Measurements from ENCODE around the gene SSH3.

SSH3 gene

DNA sequence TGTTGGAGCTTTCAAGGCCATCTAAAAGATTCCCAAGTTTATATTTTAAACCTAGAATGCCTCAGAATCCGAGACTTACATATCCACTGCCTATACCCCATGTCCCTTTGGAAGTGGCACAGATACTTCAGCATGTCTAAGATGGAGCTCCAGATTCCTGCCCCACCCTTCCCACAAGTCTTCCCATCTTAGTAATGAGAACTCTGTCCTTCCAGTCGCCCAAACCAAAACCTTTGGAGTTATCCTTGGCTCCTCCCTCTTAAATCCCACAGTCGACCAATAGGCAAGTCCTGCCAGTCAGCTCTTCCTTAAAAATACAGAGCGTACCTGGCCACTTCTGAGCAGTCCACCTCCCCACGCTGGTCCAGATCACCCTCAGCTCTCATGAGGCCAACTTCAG is 45.7 kb downstream of the SSH3 start:
- no peak for DNase-seq

DNA sequence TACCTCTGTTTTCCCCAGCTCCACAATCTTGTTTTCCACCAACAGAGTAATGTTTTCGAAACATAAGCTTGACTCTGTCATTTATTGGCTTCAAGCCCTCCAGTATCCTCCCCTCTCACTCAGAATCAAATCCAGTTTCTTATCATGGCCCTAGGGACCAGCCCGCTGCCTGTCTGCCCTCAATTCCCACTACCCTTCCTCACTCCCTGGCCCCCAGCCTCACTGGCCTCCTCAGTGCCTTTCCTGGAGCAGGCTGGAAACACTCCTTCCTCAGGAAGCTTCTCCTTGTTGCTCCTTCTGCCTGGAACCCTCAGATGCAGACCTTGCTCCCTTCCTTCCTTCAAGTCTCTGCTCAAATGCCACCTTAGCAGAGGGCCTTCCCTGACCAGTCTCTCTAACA is 46.1 kb downstream of the SSH3 start:
- no peak for DNase-seq

DNA sequence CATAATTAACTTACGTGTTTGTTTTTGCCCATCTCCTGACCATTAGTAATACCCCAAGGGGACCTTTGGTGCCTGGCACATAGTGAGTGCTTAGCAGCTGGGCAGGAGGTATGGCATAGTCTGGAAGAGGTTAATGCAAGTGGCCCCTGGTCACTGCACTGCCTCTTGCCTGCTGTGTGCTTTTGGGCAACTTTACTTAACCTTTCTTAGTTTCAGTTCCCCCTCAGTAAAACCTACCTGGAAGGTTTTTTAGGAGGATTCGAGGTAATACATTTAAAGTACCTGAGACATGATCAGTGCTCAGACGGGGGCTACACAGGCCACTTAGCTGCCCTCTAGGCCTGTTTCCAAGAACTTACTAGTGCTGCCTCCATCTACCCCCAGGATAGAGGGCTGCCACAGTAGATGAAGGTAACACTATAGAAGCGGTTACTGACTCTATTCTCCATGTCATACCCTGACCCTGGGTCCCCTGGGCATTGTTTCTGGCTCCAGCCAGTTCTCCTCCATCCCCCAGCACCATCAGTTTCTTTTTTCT is 46.7 kb downstream of the SSH3 start:
- no peak for DNase-seq

DNA sequence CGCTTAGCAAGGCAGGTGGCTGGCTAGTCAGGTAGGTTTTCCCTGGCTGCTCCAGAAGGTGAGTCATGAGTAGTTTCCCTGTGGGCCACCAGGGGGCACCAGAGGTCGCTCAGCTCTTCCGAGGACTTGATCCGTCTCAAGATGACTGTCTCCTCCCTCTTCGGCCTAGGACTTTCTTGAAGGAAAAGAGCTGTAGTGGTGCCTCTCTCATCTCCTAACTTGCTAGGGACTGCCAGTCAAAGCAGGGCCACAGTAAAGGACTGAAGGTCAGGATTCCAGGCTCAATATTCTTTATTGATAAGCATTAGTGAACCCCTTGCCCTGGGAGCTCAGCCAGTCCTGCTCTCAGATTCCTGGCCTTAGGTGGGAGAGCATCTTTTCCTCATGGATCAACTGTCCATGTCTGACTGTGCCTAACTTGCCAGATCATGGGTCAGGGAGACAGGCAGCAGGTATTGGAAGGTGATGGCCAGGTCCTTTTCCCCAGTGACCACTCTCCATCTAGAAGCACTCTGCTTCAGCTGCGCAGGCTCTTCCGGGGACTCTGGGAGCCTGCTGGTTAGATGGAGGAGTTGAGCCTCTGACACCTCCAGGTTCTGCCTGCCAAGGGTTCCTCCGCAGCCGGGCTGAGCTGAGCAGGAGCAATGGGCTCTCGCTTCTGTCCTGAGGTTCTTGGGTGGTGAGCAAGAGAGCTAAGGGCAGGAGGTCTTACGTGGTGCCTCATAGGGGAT is 48.1 kb downstream of the SSH3 start:
- DNase-seq = peak; percentile 75

DNA sequence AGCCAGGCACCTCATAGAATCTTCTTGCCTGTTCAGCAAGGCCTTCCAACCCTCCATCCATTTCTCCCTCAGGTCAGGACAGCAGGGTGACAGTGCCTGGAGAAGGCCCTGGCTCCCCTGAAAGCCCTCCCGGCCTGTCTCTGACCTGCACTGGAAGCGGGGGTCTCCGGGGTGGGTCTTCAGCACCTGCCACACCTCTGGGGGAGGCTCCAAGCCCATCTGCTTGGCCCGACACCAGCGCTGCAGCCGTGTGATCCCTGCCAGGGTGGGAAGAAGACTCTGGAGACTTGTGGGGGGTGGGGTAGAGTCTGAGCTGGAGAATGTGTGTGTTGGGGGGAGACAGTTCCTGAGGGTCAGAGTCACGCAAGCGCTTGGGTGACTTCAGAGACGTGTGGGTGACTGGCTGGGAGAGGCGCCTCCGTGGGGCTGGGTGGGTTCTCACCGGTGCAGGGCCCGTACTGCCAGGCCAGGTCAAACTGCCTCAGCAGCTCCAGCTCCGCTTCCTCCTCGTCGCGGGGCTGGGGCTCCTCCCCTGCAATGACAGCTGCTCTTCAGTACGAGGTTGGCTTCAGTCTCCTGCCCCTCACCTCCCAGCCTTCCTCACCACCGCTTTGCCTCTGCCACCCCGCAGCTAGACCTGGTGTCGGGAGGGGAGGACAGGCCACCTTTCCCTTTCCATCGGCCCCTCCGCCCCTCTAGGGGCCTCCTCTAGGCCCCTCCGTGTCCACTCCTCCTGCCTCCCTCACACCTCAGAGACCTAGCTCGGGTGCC is 49.4 kb downstream of the SSH3 start:
- DNase-seq = peak in 1 of 2 donors; percentile 75

DNA sequence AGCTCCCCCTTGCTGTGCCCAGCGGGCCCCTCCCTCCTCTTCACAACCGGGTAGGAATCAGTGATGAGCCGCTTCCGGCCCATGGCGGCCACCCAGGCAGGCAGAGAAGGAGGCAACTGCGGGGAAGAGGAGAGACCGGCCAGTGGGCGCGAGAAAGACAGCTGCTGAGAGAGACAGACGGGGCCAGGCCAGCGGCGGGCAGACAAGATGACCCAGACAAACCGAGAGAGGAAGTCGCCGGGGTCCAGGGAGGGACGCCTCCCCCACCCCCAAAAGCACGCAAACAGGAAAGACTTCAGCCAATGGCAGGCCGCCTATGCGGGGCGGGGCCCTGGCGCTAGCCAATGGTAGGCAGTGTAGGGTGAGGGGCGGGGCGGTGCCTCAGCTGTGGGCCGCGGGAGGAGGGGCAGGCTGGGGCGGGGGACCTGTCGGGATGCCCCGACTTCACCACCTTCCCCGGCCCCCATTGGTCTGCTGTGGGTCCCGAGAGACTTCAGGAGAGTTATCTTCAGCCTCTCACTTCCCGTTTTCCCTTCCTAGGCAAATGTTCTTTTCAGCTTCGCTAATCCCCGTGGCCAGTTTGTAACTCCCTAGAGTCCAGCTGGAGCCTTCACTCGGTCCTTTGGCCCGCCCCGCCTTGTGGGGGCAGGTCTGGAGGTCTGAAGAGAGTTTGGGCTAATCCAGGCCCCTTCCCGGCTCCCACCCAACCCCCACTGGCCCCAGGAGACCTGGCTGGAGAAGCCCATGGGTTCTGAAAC is 50.2 kb downstream of the SSH3 start, which contains the start of gene POLD4:
POLD4 (minus strand) TSS at position 230 of the 758 bp plus-strand sequence; CDS start at position 83, 147 bp downstream.
- DNase-seq = peak; percentile 96

DNA sequence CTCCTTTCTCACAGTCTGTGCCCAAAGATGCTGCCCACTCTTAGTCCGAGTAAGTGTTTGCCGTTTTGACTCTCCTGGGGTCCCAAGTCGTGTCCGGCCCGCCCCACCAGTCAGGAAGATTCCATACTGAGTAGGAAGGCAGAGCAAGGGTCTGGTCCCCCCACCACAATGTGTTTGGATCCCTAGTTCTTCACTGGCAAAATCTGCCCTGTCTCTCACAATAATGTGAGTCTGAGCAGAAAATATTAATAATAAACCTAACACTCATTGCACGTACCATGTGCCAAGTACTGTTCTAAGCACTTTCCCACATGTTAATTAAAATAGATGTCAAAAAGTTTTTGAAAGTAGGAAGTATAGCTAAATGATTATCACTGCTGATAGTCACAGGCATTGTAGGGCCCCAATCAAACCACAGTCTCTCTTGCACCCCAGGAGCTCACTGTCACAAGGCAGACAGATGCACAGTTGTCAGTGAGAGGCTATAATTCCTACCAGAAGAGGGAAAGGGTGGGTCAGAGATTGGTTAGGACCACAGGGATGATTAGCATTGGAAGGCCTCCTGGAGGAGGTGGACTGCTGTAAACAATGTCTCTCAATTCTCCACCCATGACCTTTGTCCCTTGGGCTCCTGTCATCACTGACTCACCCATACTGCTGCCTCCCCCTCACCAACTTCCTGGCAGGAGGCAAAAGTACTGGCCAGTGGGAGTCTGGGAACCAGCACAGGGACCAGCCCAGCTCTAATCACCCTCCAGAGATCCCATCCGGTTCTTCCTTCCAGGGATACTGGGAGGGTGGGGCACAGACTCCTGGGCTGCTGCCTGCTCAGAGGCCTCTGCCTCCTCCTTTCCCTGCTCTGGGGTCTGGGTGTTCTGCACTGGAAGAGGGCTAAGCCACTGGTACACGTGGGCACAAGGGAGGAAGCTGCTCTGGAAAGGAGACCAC is 51.0 kb downstream of the SSH3 start:
- DNase-seq = no peak

DNA sequence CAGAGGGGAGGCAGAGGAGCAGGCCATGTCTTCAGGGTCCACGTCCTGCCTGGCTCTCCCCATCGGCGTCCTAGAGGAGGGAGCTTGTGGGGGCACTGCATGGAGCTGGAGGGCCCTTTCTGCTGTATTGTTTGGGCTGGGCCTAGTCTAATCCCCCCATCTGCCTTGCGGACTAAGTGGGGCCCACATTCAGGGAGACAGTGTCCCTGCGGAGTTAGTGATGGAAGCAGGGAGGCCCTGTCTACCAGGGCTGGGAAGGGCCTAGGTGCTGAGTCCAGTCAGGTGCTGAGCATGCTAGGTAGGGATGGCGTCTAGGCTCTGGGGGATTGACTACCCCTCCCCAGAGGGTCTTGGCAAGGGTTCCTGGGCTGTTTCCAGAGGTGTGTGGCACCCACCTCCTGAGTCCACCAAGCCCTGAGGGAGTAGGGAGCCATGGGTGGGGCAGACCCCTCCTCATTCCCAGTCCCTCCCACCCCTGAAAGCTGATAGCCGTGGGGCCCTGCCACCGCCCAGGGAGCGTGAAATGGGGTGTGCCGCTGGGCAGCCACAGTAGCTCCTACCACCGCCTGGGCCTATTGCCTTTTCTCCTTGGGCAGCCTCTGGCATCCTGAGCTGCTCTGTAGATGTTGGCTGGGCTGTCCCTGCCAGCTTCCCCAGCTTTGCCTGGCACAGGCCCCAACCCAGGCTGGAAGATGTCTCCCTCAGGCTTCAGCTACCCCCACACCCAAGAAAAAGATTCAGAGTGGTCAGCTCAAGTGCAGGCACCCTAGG is 51.9 kb downstream of the SSH3 start:
- no peak for DNase-seq

DNA sequence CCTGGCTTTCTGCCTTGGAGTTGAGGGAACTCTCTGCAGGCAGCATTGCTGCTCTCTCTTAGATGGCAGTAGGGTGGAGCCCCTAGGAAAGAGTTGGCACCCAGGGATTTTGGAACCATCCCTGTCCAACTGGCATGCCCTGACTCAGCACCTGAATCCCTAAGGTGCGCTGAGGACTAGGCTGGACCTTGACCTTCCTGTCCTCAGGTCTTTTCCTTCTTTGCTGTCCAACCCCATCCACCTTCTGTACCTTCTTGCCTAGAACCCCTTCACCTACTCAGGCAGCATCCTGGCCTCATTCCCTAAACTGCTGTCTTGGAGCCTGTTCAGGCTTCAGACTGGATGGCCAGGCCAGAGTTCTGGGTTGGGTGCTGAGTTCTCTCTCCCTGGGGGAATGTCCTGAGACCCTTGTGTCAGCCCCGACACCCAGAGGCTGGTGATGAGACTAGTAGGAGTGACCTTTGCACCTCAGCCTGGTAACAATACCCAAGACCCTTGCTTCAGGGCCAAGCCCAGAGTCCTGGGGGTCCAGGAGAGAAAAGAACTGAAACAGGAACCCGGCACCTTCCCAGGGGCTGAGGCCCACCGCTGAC is 52.6 kb downstream of the SSH3 start:
- no peak for DNase-seq

DNA sequence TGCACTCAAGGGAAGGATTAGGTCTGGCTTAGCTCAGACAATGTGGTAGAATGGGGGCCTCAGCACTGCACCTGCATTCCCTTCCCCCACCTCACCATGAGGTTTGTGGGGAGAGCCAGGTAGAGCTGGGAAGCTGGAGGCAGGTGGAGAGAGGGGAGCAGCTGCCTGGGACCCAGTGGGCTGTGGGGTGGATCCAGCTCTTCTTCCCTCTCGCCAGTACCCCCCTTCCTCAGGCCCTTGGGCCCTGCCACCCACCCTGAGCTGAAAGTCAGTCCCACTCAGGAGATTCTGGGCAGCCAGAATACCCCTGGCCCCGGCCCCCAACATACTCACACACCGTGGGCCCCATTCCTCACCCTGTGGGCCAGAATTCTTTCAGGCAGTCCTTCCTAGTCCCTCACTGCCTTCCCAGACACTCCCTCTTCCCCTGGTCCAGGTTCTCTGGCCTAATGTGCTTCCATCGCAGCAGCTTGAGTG is 53.1 kb downstream of the SSH3 start:
- DNase-seq = no peak

DNA sequence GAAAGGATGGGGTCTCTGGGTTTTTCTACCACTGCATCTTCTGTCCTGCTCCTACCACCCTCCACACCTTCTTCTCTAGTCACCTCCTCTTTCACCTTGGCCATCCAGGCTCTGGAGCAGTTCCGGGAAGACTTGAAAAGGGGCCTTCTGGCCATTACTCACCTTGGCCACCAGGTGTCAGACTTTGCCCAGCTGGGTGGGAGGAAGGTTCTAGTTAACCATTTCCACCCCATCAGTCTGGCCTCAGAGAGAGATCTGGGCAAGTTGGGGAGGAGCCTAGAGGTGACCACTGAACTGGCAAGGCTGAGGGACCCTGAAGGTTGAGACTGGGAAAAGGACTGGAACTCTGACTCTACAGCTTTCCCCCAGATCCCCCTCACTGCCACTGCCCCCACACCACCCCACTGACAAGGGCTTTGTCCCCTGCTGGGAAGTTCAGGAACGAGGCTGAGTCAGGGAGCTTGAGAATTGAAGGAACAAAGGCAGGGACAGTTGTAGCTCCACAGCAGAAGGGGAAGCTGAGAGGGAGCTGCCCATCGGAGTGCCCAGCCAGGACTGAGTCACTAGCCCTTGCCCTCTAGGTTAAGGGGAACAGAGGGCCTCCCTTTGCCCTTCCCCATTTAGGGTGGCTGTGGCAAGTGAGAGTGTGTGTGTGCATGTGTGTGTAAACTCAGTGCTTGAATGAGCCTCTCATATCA is 53.7 kb downstream of the SSH3 start:
- peak; percentile 80 for DNase-seq

DNA sequence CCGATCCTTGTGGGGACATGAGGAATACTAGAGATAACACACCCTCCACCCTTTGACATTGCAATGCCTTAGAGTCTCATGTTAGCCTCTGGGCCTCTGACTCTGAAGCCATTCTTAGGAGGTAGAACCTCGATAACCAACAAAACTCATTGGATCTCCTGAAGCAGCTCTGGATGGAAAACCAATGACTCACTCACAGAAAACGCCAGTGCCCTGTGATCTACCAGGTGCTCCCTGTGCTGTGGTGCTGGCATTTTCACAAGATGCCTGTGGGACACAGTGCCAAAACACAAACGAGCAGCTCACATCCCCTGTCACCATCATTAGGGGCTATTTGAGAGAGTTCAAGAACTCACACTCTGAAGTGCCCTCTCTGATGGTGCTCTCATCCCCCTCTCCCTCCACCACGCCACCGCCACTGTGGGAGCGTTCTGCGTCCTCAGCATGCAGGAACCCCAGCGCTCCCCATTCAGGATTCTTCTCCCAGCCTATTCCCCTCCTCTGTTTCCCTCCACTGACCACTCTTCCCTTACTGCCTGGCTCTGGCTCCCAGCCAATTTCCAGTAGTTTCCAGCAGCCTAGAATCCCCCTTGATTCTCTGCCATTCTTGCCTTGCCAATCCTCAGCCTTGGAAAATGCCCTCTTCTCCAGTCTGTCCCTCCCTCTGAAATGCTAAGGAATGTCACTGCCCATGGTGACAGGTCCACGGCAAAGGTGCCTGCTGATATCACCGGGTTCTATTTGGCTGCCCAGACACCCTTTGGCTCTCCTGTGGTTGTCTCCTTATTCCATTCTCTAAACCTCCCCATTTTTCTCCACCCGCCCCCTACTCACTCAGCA is 54.7 kb downstream of the SSH3 start:
- no peak for DNase-seq
